CD4-positive, alpha-beta T cell treated with Interleukin-17A for 4 hours (primary cell): ENCODE measurements around the gene LGALS4.
"Not testable (repeated sequence)": the region's sequence is repeated elsewhere in the genome, so short reads cannot be mapped to it uniquely, and the experiment has no call there.

ENCODE experiments used
- DNase-seq: peaks from one replicate; pipeline ENCODE4 v3.0.0-alpha.2; 2020; ENCODE audit warnings: mixed read lengths

LGALS4 gene

GRCh38 chr19:38812841-38813320 lies at the start of gene LGALS4:
LGALS4 (minus strand) TSS chr19:38812945; CDS start chr19:38812886, 59 bp downstream.
- DNase-seq = no peak

GRCh38 chr19:38861368-38861767 lies 48.6 kb upstream of the LGALS4 start:
- DNase-seq = no peak

GRCh38 chr19:38859631-38860204 lies 47.0 kb upstream of the LGALS4 start:
- not testable (repeated sequence) for DNase-seq

- no peak for DNase-seq
Observed at GRCh38 chr19:38856813-38857212, 44.1 kb upstream of the LGALS4 start.

GRCh38 chr19:38855751-38856150 lies 43.0 kb upstream of the LGALS4 start:
- not testable (repeated sequence) for DNase-seq

GRCh38 chr19:38854961-38855360 lies 42.2 kb upstream of the LGALS4 start:
- DNase-seq = not testable (repeated sequence)

GRCh38 chr19:38853214-38853613 lies 40.5 kb upstream of the LGALS4 start:
- DNase-seq = no peak

- peak; percentile 78 for DNase-seq
Observed at GRCh38 chr19:38852231-38853044, 39.7 kb upstream of the LGALS4 start.

GRCh38 chr19:38851622-38852230 lies 39.0 kb upstream of the LGALS4 start:
- DNase-seq = peak; percentile 93

- DNase-seq = peak; percentile 42
Observed at GRCh38 chr19:38850976-38851621, 38.4 kb upstream of the LGALS4 start.

GRCh38 chr19:38850436-38850975 lies 37.8 kb upstream of the LGALS4 start:
- peak; percentile 99 for DNase-seq

GRCh38 chr19:38849860-38850435 lies 37.2 kb upstream of the LGALS4 start, which contains the start of gene HNRNPL:
HNRNPL (minus strand) TSS chr19:38849986; CDS start chr19:38849966, 20 bp downstream.
- peak; percentile 98 for DNase-seq

- peak; percentile 99 for DNase-seq
Observed at GRCh38 chr19:38849147-38849859, 36.6 kb upstream of the LGALS4 start.

- DNase-seq = no peak
Observed at GRCh38 chr19:38848299-38849146, 35.8 kb upstream of the LGALS4 start.

- no peak for DNase-seq
Observed at GRCh38 chr19:38846097-38846496, 33.4 kb upstream of the LGALS4 start.

- no peak for DNase-seq
Observed at GRCh38 chr19:38845374-38846024, 32.8 kb upstream of the LGALS4 start.

- no peak for DNase-seq
Observed at GRCh38 chr19:38844093-38844686, 31.4 kb upstream of the LGALS4 start.

GRCh38 chr19:38843175-38843758 lies 30.5 kb upstream of the LGALS4 start:
- DNase-seq = no peak

- DNase-seq = peak; percentile 80
Observed at GRCh38 chr19:38842439-38843174, 29.9 kb upstream of the LGALS4 start.
